Stomach (tissue), 4 donors: Measurements from ENCODE around the gene FAM107B.

Experiments
- EP300 ChIP-seq: sonication (generic); formaldehyde crosslinking; IDR thresholded peaks from one replicate; pipeline ENCODE4 v1.6.1; 2017; ENCODE audit warnings: antibody characterized with exemption
- POLR2A ChIP-seq, 4 donors: fragments of 450-650 bp; IDR thresholded peaks; one replicate each; pipeline ENCODE4 v1.6.1; 2016; ENCODE audit warnings: antibody characterized with exemption in 4 of 4, control low read depth in 2 of 4, mild to moderate bottlenecking in 1 of 4, moderate library complexity in 1 of 4
- POLR2AphosphoS5 ChIP-seq, 3 donors: sonication (generic); formaldehyde crosslinking; IDR thresholded peaks; one replicate each; pipeline ENCODE4 v1.6.1; 2016; ENCODE audit warnings: antibody characterized with exemption in 3 of 3
- TF ChIP-seq, protein P1 (sequence below), 7 experiments: fragments of 450-650 bp in 4 of 7; fragments of 200-600 bp in 3 of 7; sonication (generic) in 3 of 7; IDR thresholded peaks; one replicate each; pipeline ENCODE4 v1.5.1; 2016 to 2019; ENCODE audit warnings: antibody characterized with exemption in 7 of 7, control low read depth in 2 of 7, mild to moderate bottlenecking in 1 of 7

DNA sequence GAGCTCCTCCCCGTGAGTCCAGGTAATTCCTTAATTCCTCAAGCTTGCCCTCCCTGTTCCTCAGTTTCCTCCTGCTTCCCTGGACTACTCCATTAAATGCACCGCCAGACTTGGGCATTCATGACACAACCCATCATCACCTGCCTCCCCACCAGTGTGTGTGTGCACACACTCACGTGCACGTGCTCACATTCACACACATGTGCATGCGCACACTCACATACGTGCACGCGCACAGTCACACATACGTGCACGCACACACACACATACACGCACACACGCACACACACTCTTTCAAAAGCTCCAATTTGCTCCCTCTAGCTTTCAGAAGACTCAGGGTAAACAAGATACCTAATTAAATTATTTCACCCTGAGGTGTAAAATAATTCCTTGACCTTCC lies 216.7 kb downstream of the FAM107B start:
- TF ChIP-seq, protein P1, sequence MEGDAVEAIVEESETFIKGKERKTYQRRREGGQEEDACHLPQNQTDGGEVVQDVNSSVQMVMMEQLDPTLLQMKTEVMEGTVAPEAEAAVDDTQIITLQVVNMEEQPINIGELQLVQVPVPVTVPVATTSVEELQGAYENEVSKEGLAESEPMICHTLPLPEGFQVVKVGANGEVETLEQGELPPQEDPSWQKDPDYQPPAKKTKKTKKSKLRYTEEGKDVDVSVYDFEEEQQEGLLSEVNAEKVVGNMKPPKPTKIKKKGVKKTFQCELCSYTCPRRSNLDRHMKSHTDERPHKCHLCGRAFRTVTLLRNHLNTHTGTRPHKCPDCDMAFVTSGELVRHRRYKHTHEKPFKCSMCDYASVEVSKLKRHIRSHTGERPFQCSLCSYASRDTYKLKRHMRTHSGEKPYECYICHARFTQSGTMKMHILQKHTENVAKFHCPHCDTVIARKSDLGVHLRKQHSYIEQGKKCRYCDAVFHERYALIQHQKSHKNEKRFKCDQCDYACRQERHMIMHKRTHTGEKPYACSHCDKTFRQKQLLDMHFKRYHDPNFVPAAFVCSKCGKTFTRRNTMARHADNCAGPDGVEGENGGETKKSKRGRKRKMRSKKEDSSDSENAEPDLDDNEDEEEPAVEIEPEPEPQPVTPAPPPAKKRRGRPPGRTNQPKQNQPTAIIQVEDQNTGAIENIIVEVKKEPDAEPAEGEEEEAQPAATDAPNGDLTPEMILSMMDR (IDR thresholded peaks at IDR 0.05), result no peak
- no peak for TF ChIP-seq EP300
- TF ChIP-seq POLR2A (IDR thresholded peaks at IDR 0.05), result no peak
- no peak for TF ChIP-seq POLR2AphosphoS5 (IDR thresholded peaks at IDR 0.05)
